GM18526 (cell line): Measurements from ENCODE around the gene P2RX7.

Experiments used
- POLR2A ChIP-seq: IDR thresholded peaks from 3 replicates; pipeline ENCODE4 v1.6.1; 2011; ENCODE audit not compliant: insufficient read length; ENCODE audit errors: extremely low read depth

P2RX7 gene

DNA sequence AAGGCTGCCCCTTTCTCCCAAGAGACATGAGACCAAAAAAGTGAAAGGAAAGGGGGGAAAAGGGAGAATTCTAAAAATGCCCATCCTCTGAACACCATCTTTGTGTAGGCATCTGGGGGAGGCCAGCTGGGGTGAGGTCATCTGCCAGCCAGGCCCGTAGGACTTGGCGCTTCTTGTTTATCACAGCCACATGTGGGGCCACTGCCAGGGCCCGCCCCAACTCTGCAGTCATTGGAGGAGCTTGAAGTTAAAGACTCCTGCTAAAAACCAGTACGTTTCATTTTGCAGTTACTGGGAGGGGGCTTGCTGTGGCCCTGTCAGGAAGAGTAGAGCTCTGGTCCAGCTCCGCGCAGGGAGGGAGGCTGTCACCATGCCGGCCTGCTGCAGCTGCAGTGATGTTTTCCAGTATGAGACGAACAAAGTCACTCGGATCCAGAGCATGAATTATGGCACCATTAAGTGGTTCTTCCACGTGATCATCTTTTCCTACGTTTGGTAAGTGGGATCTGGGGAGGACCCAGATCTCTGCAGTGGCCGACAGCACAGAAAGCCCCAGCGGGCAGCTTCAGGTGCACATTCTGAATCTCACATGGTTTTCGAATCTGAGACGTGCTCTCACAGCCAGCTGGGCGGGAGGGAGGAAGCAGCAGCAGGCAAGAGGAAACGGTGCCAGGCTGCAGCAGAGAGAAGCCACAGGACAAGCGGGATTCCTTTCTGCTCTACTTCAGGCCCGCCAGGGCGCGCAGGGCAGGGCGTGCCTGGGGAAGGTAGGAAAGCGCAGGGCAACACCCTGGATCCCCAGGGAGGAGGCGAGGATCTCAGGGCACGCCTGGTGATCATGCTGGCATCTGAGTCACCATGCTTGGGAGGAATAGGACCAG is at the start of gene P2RX7:
TSS of gene P2RX7 (plus strand) at position 276 of the 881 bp plus-strand sequence. CDS start at position 371, 95 bp downstream.
- TF ChIP-seq POLR2A: peak; percentile 31

DNA sequence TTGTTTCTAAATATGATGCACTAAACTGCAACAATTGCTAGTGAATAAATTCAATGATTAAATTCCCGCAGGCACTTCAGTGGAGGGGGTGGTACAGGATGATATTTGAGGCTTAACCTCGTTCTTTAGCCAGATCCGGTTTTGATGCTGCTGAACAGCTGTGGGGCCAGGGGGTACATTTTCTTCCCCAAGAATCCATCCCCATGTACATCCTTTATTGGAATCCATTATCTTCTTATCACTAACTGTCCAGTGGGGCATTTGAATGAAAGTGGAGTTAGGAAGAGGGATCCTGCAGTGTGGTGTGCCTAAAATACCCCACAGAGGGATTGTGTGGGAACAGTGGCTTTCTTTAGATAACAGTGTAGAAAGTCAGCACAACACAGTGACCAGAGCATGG is 48.4 kb upstream of the P2RX7 start:
- TF ChIP-seq POLR2A: no peak

DNA sequence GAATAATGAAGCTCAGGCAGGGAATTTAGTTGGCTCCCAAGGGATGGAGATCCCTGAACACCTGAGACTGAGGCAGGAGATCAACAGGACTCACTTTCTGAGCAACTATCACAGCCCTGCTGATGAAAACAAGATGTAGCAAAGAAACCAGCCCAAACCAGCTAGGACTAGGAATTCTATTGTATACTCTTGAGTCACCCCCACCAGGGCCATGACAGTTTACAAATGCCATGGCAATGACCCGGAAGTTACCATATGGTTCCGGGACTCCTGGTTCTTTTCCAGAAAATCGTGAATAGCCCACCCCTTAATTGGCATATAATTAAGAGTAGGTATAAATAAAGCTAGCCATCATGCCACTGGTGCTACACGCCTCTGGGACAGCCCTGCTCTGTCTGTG is 47.6 kb upstream of the P2RX7 start:
- no peak for TF ChIP-seq POLR2A

DNA sequence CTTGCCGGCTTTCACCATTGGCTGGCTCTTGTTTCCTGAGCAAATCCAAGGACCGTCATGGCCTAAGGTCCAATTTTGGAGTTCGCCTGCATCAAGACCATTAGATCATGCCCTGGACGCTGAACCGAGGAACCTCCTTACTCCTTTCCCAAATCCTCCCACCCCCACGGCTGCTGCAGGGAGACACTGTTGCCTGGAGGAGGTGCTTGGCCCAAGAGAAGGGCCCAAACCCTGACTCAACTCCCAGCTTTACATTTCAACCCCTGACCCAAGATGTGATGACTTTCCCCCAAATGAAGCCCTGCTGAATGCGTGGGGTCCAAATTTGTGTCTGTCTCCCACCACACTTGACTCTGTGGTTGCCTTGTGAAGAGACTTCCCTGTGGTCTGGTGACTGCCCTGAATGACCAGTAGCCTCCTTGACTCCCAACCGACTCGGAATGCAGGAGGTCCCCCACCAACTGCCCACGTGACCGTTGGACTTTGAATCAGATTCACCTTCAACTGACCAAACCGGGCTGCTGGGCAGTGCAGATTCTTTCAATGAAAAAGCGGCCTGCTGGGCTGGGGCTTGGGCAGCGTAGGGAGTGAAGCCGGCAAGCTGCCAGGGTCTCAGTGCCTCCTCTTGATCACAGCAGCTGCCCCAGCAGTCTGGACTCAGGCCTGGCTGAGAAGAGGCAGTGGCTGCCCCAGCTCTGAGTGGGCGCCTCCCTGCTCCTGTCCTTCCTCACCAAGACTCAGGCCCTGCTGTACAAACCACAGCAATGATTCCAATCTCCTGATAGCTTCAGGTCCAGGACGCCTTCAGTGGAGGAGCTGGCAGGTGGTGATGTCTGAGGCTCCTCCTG is 46.9 kb upstream of the P2RX7 start:
- TF ChIP-seq POLR2A: no peak

DNA sequence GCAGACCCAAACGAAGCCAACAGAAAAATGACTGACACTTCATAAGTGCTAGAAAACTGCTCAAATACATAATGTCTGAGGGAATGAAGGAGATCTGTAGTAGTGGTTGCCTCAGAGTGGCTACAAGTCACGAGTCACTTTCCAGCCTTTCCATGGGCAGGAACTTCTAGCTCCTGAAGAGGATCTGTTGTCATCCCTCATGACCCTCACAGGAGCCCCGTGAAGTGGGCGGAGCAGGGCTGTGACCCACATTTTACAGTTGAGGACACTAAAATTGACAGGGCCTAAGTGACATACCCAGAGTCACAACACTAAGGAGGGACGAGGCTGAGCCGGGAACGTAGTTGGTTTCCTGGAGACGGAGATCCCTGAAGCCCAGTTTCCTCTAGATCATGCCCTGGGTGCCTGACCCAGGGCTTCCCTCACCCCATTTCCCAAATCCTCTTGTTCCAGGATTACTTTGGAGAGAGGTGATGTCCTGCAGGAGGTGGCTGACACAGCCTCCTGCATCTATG is 45.8 kb upstream of the P2RX7 start:
- TF ChIP-seq POLR2A: no peak

DNA sequence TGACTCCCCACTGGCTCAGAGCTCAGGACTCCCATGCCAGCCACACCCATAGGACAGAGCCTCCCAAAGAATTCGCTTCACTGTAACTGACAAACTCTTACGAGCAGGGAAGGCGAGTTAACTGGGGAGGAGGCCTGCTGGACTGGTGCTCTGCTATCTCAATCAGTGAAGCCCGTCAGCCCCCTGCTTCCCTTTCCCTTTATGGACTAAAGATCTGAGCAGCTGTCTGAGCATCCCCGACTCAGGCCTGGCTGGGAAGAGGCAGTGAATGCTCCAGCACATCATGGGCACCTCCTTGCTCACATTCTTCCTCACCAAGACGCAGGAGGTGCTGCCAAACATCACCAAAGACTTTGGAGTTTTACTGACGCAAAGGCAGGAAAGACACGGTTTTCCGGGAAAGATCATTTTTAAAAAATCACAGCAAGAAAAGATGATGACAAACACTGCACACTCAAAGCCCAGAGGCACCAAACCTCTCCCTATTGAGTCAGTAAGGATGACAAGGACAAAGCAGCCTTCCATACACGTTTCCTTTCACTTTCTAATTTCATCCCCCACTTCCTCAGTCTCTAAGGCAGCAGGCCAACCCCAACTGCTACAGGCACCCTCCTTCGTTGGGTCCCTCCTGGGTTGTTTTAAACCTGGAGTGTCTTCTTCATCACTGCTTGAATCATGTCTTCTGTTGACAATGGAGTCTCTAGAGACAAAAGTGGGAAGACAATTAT is 45.0 kb upstream of the P2RX7 start:
- no peak for TF ChIP-seq POLR2A

DNA sequence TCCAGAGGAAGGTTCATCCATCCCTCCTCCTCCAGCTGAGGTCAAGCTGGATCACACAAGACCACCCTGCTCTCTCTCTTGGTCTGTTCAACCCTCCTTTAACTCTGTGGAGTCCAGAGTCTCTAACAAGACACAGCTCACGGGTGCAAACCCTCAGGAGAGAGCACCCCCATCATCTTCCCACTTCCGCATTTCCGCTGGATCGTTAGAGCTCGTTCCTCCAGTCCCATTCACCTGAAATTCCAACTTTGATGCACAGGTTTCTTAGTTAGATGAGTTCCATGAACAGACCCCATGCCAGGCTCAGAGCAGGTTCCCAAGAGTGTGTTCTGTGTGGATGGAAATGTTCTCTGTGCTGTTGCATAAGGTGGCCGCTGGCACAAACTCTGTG is 44.5 kb upstream of the P2RX7 start:
- TF ChIP-seq POLR2A: no peak

DNA sequence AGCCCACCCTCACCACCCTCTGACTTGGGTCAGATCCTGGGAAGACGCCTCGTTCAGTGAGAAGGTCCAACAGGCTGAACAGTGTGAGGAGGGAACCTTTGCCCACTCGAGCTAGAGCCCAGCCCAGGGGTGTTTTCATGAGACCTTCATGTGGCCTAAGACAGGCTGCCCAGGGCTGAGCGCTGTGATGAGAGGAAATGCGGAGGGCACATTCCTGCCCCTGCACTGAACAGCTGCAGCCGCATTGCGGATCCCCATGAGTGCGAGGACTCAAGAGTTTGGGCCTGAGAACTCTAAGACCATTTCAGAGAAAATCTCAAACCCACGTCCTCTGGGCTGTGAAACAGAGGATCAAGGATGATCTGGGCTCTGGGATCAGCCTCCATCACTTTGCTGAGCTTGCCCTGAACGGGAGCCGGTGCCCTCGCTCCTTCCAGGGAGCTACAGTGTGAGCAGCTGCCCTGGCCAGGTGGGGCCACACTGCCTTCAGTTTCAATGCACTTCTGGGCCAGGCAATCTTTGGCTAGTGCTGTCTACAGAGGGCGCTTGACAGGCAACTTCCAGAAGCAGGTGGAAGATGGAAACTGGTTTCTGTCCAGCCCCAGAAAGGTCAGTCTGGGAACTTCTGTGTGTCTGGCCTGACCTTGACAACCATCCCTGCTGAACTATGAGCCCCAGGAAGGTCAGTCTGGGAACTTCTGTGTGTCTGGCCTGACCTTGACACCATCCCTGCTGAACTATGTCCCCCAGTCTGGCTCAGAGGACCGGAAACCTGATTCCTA is 43.5 kb upstream of the P2RX7 start:
- no peak for TF ChIP-seq POLR2A

DNA sequence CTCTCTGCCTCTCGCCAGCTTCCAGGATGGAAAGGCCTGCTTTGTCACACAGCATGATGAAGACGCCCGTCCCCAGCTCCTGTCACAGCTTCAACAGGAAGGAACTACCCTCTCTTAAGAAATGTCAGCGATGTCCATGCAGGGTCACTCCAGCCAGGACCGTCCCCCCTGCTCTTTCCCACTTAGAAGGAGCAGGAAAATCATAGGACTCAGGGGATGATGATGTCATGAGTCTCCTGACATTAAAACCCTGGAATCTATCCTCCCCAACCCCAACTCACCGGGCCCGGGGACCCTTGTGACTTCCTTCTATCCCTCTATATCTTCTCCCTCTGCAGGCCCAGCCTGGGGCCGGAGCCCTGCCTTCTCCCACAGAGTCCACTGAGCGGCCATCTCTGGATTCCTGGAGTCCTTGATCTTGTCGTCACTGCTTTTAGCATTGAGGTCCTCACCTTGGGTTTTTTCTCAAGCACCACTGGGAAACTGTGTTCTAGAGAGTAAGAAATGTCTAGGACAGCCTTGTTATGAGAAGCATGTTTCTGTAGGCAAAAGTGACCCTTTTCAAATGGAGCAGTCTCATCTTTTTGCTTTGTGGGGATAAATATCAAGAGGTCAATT is 42.8 kb upstream of the P2RX7 start:
- no peak for TF ChIP-seq POLR2A

DNA sequence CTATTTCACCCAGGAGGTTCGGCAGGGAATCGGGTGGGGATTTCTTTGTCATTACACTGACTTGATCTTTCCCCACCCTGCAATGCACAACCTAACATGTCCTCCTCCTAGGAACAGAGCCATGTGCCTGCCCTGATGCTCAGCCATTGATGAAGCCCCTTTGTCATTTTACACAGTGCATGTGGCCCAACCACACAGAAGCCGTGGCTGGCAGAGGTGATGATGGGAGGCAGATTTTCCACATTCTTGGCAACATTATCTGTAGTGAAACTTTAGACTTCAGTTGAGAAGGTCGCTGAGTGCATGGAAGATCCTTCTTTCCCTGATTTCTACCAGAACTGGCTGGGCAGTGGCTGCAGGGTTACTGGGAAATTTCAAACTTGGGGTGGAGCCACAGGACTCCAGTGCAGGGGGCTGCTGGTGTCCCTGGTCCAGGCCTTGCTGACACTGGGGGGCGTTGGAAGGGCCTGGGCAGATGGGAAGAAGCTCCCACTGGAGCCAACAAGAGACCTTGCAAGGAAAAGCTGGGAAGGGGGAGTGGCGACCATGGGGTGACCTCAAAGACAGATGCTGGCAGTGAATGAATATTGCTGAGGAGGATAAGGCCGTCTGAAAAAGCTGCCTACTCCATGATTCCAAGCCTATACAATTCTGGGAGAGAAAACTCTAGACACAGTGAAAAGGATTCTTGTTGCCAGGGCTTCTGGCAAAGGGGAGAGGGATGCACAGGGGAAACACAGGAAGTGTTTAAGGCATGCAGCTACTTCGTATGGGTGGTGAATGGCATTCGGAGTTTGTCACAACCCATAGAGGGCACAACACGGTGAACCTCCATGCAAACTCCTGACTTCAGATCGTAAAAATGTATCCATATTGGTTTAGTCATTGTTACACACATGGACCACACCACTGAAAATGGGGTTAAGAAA is 41.8 kb upstream of the P2RX7 start:
- no peak for TF ChIP-seq POLR2A

DNA sequence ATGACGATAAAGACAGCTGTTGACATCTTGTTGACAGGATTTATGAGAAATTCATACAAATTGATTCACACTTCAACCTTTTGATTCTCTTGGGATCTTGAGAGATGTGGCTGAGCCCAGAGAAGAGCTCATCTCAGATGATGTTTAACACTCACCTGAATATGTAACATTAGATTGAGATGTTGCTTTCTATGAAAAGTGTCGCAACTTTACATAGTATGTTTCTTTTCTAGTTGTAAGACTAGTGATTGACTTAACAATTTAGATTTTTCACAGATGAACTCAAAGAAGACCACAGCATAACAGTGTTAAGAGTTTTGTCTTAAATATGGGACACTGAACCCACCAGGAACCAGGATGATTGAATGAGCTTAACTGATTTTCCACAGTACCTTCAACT is 40.6 kb upstream of the P2RX7 start:
- no peak for TF ChIP-seq POLR2A

DNA sequence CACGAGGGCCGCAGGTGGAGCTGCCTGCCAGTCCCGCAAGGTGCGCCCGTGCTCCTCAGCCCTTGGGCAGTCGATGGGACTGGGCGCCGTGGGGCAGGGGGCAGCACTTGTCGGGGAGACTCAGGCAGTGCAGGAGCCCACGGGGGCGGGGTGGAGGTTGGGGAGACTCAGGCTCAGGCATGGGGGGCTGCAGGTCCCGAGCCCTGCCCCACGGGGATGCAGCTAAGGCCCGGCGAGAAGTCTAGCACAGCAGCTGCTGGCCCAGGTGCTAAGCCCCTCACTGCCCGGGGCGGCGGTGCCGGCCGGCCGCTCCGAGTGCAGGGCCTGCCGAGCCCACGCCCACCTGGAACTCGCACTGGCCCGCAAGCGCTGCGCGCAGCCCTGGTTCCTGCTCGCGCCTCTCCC is 39.2 kb upstream of the P2RX7 start:
- TF ChIP-seq POLR2A: no peak
